NCI-H2196 (cell line): ENCODE measurements around the gene PLA2G4E.

Experiments
- DNase-seq: peaks from one replicate; lab custom pipeline; 2025; ENCODE audit not compliant: unreplicated experiment; lab: John Stamatoyannopoulos, UW

Gene PLA2G4E

GRCh38 chr15:41957021-41957897 is 63.6 kb downstream of the PLA2G4E start:
- no peak for DNase-seq

GRCh38 chr15:41955807-41956525 is 64.9 kb downstream of the PLA2G4E start:
- DNase-seq = no peak

GRCh38 chr15:41955100-41955499 is 65.7 kb downstream of the PLA2G4E start:
- DNase-seq = no peak

GRCh38 chr15:41954036-41954435 is 66.8 kb downstream of the PLA2G4E start:
- no peak for DNase-seq

- DNase-seq = no peak
These were observed 68.8 kb downstream of the PLA2G4E start for GRCh38 chr15:41952013-41952563.

GRCh38 chr15:41951571-41951970 is 69.3 kb downstream of the PLA2G4E start:
- no peak for DNase-seq

- no peak for DNase-seq
These were observed 70.4 kb downstream of the PLA2G4E start for GRCh38 chr15:41950489-41950888.

GRCh38 chr15:41950127-41950483 is 70.7 kb downstream of the PLA2G4E start:
- no peak for DNase-seq

GRCh38 chr15:41949401-41950126 is 71.3 kb downstream of the PLA2G4E start:
- no peak for DNase-seq

GRCh38 chr15:41948490-41948889 is 72.4 kb downstream of the PLA2G4E start:
- DNase-seq = no peak

- no peak for DNase-seq
These were observed 73.9 kb downstream of the PLA2G4E start for GRCh38 chr15:41946970-41947369.

- DNase-seq = no peak
These were observed 75.1 kb downstream of the PLA2G4E start for GRCh38 chr15:41945731-41946130.

- no peak for DNase-seq
These were observed 75.6 kb downstream of the PLA2G4E start for GRCh38 chr15:41945221-41945620.

GRCh38 chr15:41944313-41944940 is 76.4 kb downstream of the PLA2G4E start:
- DNase-seq = no peak

- no peak for DNase-seq
These were observed 77.1 kb downstream of the PLA2G4E start for GRCh38 chr15:41943543-41944312.

GRCh38 chr15:41942886-41943285 is 78.0 kb downstream of the PLA2G4E start:
- no peak for DNase-seq

GRCh38 chr15:41941644-41942415 is 79.0 kb downstream of the PLA2G4E start:
- no peak for DNase-seq

GRCh38 chr15:41940441-41940857 is 80.4 kb downstream of the PLA2G4E start:
- no peak for DNase-seq

GRCh38 chr15:41939986-41940385 is 80.9 kb downstream of the PLA2G4E start:
- DNase-seq = no peak
